HepG2 (cell line): ENCODE data around the gene DIMT1. TPM values are rescaled to one million over a fixed set of nuclear protein-coding genes. Genes with fewer than 3 reads are reported as not detected.
A peak's percentile ranks its signal among the peaks of the same experiment; 100 is the strongest.

Experiments
- CBX5 ChIP-seq: sonication (generic); formaldehyde crosslinking; IDR thresholded peaks from 2 replicates; pipeline ENCODE4 v1.4.0; 2020; ENCODE audit warnings: missing genetic modification reagents, borderline replicate concordance
- CC2D1A ChIP-seq: sonication (generic); formaldehyde crosslinking; IDR thresholded peaks from 2 replicates; pipeline ENCODE4 v1.8.1; 2023; ENCODE audit warnings: mild to moderate bottlenecking, missing genetic modification reagents
- EEA1 ChIP-seq: sonication (generic); formaldehyde crosslinking; IDR thresholded peaks from 2 replicates; pipeline ENCODE4 v1.5.1; 2020; ENCODE audit warnings: mild to moderate bottlenecking, missing genetic modification reagents, borderline replicate concordance
- RNF2 ChIP-seq: fragments of 450-650 bp; conservative IDR thresholded peaks from 2 replicates; pipeline ENCODE4 v1.6.1; 2016; ENCODE audit warnings: low read depth
- RXRA ChIP-seq: sonication (generic); formaldehyde crosslinking; IDR thresholded peaks from 2 replicates; pipeline ENCODE4 v1.5.1; 2020; ENCODE audit warnings: missing genetic modification reagents
- SOX13 ChIP-seq, 3 experiments: fragments of 450-650 bp in 1 of 3; sonication (generic) in 1 of 3; formaldehyde crosslinking in 1 of 3; IDR thresholded peaks in 2 of 3; conservative IDR thresholded peaks in 1 of 3; 2 replicates each; pipeline versions ENCODE4 v1.5.0 to v1.6.1; 2016 to 2020; ENCODE audit warnings: antibody characterized with exemption in 1 of 3, mild to moderate bottlenecking in 1 of 3, missing compliant biosample characterization in 1 of 3, missing genetic modification reagents in 1 of 3, moderate library complexity in 1 of 3
- THYN1 ChIP-seq: sonication (generic); formaldehyde crosslinking; IDR thresholded peaks from 2 replicates; pipeline ENCODE4 v1.8.1; 2023; ENCODE audit warnings: low read depth, mild to moderate bottlenecking, moderate library complexity, missing genetic modification reagents, borderline replicate concordance
- ZNF264 ChIP-seq: sonication (generic); formaldehyde crosslinking; IDR thresholded peaks from 2 replicates; pipeline ENCODE4 v1.4.0; 2020; ENCODE audit warnings: missing genetic modification reagents
- ZNF430 ChIP-seq: sonication (generic); formaldehyde crosslinking; IDR thresholded peaks from 2 replicates; pipeline ENCODE4 v1.9.0; 2021; ENCODE audit warnings: mild to moderate bottlenecking, missing genetic modification reagents
- ZNF788 ChIP-seq: sonication (generic); formaldehyde crosslinking; IDR thresholded peaks from 2 replicates; pipeline ENCODE4 v1.5.0; 2020; ENCODE audit warnings: mild to moderate bottlenecking, missing genetic modification reagents, borderline replicate concordance
- polyA plus RNA-seq, 8 experiments: library from polyadenylated mRNA; depleted of rRNA in 3 of 8; stranded (reverse) in 7 of 8; unstranded in 1 of 8; fragments of >200 nt; fragmentation: Illumina TruSeq in 4 of 8; extraction: Trizol in 4 of 8; gene quantifications; 2 replicates each; pipeline versions ENCODE4 v1.2.1 to v1.2.3, GENCODE V29; 2011 to 2016; ENCODE audit warnings: low read depth in 4 of 8, missing spikeins in 1 of 8, mixed read lengths in 1 of 8; ENCODE audit not compliant: insufficient read depth in 1 of 8
- total RNA-seq, 5 experiments: library from RNA; depleted of rRNA; stranded (reverse); fragments of >200 nt; fragmentation: Illumina TruSeq; extraction: Trizol; gene quantifications; 2 replicates each; pipeline ENCODE4 v1.2.3, GENCODE V29; 2016; ENCODE audit warnings: low read depth in 1 of 5
- TF ChIP-seq, protein P1 (sequence below): sonication (generic); formaldehyde crosslinking; IDR thresholded peaks from 2 replicates; pipeline ENCODE4 v1.4.0; 2020; ENCODE audit warnings: mild to moderate bottlenecking, missing genetic modification reagents
- TF ChIP-seq, protein P2 (sequence below): IDR thresholded peaks from 2 replicates; pipeline ENCODE4 v1.6.1; 2016; ENCODE audit warnings: control low read depth
- TF ChIP-seq, protein P3 (sequence below): sonication (generic); formaldehyde crosslinking; IDR thresholded peaks from 2 replicates; pipeline ENCODE4 v1.8.0; 2022; ENCODE audit warnings: mild to moderate bottlenecking, missing genetic modification reagents
- TF ChIP-seq, protein P4 (sequence below): sonication (generic); formaldehyde crosslinking; IDR thresholded peaks from 2 replicates; pipeline ENCODE4 v1.9.0; 2021; ENCODE audit warnings: missing genetic modification reagents, borderline replicate concordance

Gene DIMT1
- total and polyA plus RNA-seq, 2 of the 13 experiments (the other 11 are each of a cell fraction or from before 2014, with no cell fraction given), result 16.1 to 35.2 TPM

DNA sequence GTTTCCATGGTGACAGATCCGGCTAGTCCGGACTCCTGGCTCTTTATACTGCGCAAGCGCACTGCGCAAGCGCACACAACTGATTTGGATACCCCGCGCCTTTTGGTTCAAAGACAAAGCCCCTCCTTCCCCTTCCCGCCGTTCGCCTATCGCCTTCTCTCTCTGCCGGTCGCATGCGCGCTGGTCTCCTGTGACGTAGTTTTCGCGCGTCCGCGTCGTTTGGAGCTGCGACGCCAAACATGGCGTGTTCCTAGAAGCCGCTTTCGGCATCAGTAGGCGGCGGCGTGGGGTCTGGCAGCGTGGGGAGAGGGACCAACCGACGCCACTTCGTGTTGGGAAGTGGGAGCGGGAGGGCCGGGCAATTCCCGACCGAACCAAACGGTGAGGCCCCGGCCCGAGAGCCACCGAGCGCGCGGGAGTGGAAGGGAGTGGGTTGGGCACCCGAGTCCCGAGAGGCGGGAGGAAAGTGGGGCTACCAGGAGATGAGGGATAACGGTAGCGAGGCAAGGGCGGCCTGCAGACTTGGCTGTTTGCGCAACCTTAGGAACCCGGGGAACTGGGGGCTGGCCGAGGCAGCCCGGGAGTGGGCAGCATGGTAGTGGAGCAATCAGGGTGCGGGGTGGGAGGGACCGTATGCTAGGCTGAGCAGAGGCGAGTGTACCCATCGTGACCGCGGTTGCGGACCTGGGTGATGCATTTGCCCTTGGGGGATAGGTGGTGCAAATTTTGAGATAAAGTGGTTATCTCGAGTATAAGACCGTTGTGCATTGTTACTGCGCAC lies 9.0 kb upstream of the DIMT1 start, which contains the start of gene IPO11 (continued):
- TF ChIP-seq, protein P1, sequence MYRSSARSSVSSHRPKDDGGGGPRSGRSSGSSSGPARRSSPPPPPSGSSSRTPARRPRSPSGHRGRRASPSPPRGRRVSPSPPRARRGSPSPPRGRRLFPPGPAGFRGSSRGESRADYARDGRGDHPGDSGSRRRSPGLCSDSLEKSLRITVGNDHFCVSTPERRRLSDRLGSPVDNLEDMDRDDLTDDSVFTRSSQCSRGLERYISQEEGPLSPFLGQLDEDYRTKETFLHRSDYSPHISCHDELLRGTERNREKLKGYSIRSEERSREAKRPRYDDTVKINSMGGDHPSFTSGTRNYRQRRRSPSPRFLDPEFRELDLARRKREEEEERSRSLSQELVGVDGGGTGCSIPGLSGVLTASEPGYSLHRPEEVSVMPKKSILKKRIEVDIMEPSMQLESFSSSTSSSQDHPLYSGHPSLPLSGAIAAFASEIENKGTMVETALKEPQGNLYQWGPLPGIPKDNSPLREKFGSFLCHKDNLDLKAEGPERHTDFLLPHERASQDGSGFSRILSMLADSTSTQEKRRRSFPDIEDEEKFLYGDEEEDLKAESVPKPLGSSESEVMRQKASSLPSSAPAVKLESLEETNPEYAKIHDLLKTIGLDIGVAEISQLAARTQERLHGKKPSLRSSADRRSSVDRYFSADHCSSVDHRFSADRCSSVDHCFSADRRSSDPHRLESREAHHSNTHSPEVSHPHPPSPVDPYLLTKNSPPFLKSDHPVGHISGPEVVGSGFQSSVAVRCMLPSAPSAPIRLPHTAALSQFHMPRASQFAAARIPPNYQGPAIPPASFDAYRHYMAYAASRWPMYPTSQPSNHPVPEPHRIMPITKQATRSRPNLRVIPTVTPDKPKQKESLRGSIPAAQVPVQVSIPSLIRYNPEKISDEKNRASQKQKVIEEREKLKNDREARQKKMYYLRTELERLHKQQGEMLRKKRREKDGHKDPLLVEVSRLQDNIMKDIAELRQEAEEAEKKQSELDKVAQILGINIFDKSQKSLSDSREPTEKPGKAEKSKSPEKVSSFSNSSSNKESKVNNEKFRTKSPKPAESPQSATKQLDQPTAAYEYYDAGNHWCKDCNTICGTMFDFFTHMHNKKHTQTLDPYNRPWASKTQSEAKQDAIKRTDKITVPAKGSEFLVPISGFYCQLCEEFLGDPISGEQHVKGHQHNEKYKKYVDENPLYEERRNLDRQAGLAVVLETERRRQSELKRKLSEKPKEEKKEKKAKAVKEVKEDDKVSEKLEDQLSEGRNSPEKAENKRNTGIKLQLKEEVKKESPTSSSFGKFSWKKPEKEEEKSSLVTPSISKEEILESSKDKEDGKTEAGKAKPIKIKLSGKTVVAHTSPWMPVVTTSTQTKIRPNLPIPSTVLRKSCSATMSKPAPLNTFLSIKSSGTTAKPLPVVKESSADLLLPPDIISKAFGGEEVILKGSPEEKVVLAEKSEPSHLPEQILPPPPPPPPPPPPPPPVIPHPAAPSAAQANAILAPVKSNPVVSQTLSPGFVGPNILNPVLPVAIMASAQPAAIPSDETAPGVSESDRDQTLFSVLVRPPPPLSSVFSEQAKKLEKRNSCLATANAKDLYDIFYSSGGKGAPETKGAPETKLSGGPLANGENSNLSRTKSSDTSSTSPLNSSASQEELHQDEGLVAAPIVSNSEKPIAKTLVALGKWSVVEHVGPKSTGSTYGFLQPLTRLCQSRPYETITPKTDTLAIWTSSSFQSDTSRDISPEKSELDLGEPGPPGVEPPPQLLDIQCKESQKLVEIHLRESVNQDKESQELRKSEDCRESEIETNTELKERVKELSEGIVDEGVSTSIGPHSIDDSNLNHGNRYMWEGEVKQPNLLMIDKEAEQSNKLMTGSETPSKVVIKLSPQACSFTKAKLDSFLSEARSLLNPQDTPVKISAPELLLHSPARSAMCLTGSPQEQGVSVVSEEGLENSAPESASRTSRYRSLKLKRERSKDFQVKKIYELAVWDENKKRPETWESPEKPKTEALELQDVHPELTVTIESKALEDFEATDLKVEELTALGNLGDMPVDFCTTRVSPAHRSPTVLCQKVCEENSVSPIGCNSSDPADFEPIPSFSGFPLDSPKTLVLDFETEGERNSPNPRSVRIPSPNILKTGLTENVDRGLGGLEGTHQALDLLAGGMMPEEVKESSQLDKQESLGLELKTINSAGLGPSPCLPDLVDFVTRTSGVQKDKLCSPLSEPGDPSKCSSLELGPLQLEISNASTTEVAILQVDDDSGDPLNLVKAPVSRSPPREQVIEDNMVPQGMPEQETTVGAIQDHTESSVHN, result no peak
- TF ChIP-seq RNF2 (no peak), RXRA (CRISPR knock-in tag) (peak; percentile 64; the same call in 1 of the 2 replicates), CBX5 (CRISPR knock-in tag) (peak; percentile 64; the same call in 1 of the 2 replicates), ZNF264 (no peak), CC2D1A (CRISPR knock-in tag) (no peak), EEA1 (CRISPR knock-in tag) (no peak), ZNF430 (CRISPR knock-in tag) (no peak), THYN1 (CRISPR knock-in tag) (no peak), SOX13 (IDR thresholded peaks at IDR 0.05) (no peak), SOX13 (CRISPR knock-in tag; conservative IDR thresholded peaks at IDR 0.05 in 1 of 2, IDR thresholded peaks at IDR 0.05 in 1 of 2) (peak in 1 of 2 experiments; percentile 27; a peak in 1 of 4 replicates), ZNF788 (CRISPR knock-in tag) (peak; percentile 81; the same call in 1 of the 2 replicates)
- TF ChIP-seq, protein P2, sequence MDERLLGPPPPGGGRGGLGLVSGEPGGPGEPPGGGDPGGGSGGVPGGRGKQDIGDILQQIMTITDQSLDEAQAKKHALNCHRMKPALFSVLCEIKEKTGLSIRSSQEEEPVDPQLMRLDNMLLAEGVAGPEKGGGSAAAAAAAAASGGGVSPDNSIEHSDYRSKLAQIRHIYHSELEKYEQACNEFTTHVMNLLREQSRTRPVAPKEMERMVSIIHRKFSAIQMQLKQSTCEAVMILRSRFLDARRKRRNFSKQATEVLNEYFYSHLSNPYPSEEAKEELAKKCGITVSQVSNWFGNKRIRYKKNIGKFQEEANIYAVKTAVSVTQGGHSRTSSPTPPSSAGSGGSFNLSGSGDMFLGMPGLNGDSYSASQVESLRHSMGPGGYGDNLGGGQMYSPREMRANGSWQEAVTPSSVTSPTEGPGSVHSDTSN (CRISPR knock-in tag), result no peak
- TF ChIP-seq, protein P3, sequence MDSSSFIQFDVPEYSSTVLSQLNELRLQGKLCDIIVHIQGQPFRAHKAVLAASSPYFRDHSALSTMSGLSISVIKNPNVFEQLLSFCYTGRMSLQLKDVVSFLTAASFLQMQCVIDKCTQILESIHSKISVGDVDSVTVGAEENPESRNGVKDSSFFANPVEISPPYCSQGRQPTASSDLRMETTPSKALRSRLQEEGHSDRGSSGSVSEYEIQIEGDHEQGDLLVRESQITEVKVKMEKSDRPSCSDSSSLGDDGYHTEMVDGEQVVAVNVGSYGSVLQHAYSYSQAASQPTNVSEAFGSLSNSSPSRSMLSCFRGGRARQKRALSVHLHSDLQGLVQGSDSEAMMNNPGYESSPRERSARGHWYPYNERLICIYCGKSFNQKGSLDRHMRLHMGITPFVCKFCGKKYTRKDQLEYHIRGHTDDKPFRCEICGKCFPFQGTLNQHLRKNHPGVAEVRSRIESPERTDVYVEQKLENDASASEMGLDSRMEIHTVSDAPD (CRISPR knock-in tag), result no peak; the same call in 1 of the 2 replicates
- TF ChIP-seq, protein P4, sequence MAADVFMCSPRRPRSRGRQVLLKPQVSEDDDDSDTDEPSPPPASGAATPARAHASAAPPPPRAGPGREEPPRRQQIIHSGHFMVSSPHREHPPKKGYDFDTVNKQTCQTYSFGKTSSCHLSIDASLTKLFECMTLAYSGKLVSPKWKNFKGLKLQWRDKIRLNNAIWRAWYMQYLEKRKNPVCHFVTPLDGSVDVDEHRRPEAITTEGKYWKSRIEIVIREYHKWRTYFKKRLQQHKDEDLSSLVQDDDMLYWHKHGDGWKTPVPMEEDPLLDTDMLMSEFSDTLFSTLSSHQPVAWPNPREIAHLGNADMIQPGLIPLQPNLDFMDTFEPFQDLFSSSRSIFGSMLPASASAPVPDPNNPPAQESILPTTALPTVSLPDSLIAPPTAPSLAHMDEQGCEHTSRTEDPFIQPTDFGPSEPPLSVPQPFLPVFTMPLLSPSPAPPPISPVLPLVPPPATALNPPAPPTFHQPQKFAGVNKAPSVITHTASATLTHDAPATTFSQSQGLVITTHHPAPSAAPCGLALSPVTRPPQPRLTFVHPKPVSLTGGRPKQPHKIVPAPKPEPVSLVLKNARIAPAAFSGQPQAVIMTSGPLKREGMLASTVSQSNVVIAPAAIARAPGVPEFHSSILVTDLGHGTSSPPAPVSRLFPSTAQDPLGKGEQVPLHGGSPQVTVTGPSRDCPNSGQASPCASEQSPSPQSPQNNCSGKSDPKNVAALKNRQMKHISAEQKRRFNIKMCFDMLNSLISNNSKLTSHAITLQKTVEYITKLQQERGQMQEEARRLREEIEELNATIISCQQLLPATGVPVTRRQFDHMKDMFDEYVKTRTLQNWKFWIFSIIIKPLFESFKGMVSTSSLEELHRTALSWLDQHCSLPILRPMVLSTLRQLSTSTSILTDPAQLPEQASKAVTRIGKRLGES (CRISPR knock-in tag), result no peak
